Calu3 (cell line): ENCODE data around the gene NPHP4. TPM values are rescaled to one million over a fixed set of nuclear protein-coding genes. Genes with fewer than 3 reads are reported as not detected.

Experiments
- BruUV-seq: library from RNA; stranded (reverse); fragments of 400-500 nt; replicated peaks from 2 replicates; lab custom pipeline; 2021; lab: Mats Ljungman, UMichigan
- CTCF ChIA-PET: fragments of 300-600 bp; sonication (Branson Sonifier 250); formaldehyde crosslinking; loops from one replicate; lab custom pipeline; 2022; ENCODE audit warnings: antibody characterized with exemption; lab: Charles Lee
- DNase-seq: peaks from one replicate; pipeline ENCODE4 v3.0.0; 2022
- H3K27ac Mint-ChIP-seq: one replicate; pipeline ENCODE4 v1.8.0; 2022; ENCODE audit warnings: mixed read lengths; ENCODE audit not compliant: unreplicated experiment
- H3K27me3 Mint-ChIP-seq: one replicate; pipeline ENCODE4 v1.8.0; 2022; ENCODE audit warnings: mixed read lengths; ENCODE audit not compliant: unreplicated experiment
- H3K36me3 Mint-ChIP-seq: one replicate; pipeline ENCODE4 v1.8.0; 2022; ENCODE audit warnings: mild to moderate bottlenecking, moderate library complexity, mixed read lengths; ENCODE audit not compliant: insufficient read depth, unreplicated experiment
- H3K4me1 Mint-ChIP-seq: one replicate; pipeline ENCODE4 v1.8.0; 2022; ENCODE audit warnings: mild to moderate bottlenecking, low read depth, mixed read lengths; ENCODE audit not compliant: unreplicated experiment
- H3K4me3 Mint-ChIP-seq: one replicate; pipeline ENCODE4 v1.8.0; 2022; ENCODE audit warnings: mild to moderate bottlenecking, low read depth, moderate library complexity, mixed read lengths; ENCODE audit not compliant: unreplicated experiment
- H3K9me3 Mint-ChIP-seq: one replicate; pipeline ENCODE4 v1.8.0; 2022; ENCODE audit warnings: low read depth, mixed read lengths; ENCODE audit not compliant: unreplicated experiment
- intact Hi-C: fragments of 100-400 bp; cut with micrococcal nuclease; formaldehyde crosslinking; loops from one replicate; pipeline ENCODE4 v1.10.0; 2022; ENCODE audit not compliant: unreplicated experiment
- total RNA-seq: library from RNA; stranded (reverse); gene quantifications from 2 replicates; pipeline ENCODE4 v1.2.3, GENCODE V29; 2022
- TF ChIP-seq, protein P1 (sequence below): fragments of 200-600 bp; IDR thresholded peaks from one replicate; pipeline ENCODE4 v1.8.0; 2022; ENCODE audit warnings: antibody characterized with exemption; ENCODE audit not compliant: unreplicated experiment

NPHP4 gene
- total RNA-seq, 1 experiment from 2014 or later: 11.1 TPM

- Mint-ChIP-seq H3K4me3 (no peak overlapping the region), H3K36me3 (no peaks in the 10 kb centered on the region), H3K4me1 (no peaks in the 10 kb centered on the region), H3K27ac (no peak overlapping the region), H3K27me3 (peaks cover 16% of the 10 kb centered on the region), H3K9me3 (no peaks in the 10 kb centered on the region)
- CTCF ChIA-PET: no interaction called here
- DNase-seq: no peak
- TF ChIP-seq, protein P1, sequence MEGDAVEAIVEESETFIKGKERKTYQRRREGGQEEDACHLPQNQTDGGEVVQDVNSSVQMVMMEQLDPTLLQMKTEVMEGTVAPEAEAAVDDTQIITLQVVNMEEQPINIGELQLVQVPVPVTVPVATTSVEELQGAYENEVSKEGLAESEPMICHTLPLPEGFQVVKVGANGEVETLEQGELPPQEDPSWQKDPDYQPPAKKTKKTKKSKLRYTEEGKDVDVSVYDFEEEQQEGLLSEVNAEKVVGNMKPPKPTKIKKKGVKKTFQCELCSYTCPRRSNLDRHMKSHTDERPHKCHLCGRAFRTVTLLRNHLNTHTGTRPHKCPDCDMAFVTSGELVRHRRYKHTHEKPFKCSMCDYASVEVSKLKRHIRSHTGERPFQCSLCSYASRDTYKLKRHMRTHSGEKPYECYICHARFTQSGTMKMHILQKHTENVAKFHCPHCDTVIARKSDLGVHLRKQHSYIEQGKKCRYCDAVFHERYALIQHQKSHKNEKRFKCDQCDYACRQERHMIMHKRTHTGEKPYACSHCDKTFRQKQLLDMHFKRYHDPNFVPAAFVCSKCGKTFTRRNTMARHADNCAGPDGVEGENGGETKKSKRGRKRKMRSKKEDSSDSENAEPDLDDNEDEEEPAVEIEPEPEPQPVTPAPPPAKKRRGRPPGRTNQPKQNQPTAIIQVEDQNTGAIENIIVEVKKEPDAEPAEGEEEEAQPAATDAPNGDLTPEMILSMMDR: no peak
- intact Hi-C loops: no loop called here
- no TSS peak for BruUV-seq
Observed at GRCh38 chr1:6014130-6014999, 22.1 kb upstream of the NPHP4 start.

DNA sequence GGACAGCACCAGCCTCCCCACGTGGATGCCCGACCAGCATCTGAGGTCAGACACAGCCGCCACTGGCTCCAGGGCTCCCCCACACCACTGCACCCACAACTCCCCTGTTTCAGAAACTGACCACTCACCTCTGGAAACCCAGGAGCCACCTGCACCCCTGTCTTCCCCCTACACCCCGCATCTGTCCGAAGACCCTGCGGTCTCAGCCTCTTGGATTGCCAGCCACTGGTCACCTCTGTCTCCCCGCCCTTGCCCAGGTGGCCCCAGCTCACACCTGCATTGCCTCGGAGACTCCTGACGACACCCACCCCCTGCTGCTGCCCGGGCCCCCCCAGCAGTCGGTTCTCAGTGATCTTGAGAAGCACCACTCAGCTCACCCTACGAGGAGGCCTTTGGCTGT lies 21.3 kb upstream of the NPHP4 start:
- H3K9me3 Mint-ChIP-seq: no peaks in the 10 kb centered on the region
- CTCF ChIA-PET: no interaction called here
- no TSS peak for BruUV-seq
- H3K36me3 Mint-ChIP-seq: no peaks in the 10 kb centered on the region
- H3K4me3 Mint-ChIP-seq: no peak overlapping the region
- H3K27ac Mint-ChIP-seq: no peak overlapping the region
- TF ChIP-seq, protein P1: no peak
- no peaks in the 10 kb centered on the region for H3K4me1 Mint-ChIP-seq
- H3K27me3 Mint-ChIP-seq: peaks cover 16% of the 10 kb centered on the region
- no peak for DNase-seq
- intact Hi-C loops: no loop called here

- no peak overlapping the region for H3K27ac Mint-ChIP-seq
- TF ChIP-seq, protein P1: no peak
- intact Hi-C loops: no loop called here
Observed at GRCh38 chr1:6012529-6013318, 20.5 kb upstream of the NPHP4 start.

DNA sequence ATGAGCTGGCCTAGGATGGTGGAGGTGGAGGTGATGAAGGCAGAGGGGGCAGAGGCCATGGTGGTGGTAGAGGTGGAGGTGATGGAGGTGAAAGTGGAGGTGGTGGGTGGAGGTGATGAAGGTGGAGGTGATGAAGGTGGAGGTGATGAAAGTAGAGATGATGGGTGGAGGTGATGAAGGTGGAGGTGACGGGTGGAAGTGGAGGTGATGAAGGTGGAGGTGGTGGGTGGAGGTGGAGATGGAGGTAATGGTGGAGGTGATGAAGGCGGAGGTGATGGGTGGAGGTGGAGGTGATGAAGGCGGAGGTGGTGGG lies 19.7 kb upstream of the NPHP4 start:
- Mint-ChIP-seq H3K36me3 (no peaks in the 10 kb centered on the region), H3K9me3 (no peaks in the 10 kb centered on the region), H3K4me1 (no peaks in the 10 kb centered on the region), H3K27me3 (peaks cover 16% of the 10 kb centered on the region), H3K27ac (no peak overlapping the region), H3K4me3 (no peak overlapping the region)
- intact Hi-C loops: no loop called here
- TF ChIP-seq, protein P1: no peak
- CTCF ChIA-PET: no interaction called here
- BruUV-seq: no TSS peak
- no peak for DNase-seq

More at GRCh38 chr1:6012529-6013318, 20.5 kb upstream of the NPHP4 start:
- H3K27me3 Mint-ChIP-seq: peaks cover 16% of the 10 kb centered on the region
- no peaks in the 10 kb centered on the region for H3K9me3 Mint-ChIP-seq
- BruUV-seq: no TSS peak
- no peak overlapping the region for H3K4me3 Mint-ChIP-seq
- CTCF ChIA-PET: no interaction called here
- H3K4me1 Mint-ChIP-seq: no peaks in the 10 kb centered on the region
- no peaks in the 10 kb centered on the region for H3K36me3 Mint-ChIP-seq
- DNase-seq: no peak
